Dermis microvascular lymphatic vessel endothelial cell (primary cell): ENCODE results near the gene CD248. TPM values are rescaled to one million over a fixed set of nuclear protein-coding genes. Genes with fewer than 3 reads are reported as not detected.
"Not testable (repeated sequence)": the region's sequence is repeated elsewhere in the genome, so short reads cannot be mapped to it uniquely, and the experiment has no call there.

Experiments used
- DNase-seq, 2 donors: peaks; one replicate each; pipeline versions ENCODE4 v3.0.0 to v3.0.0-alpha.2; 2010; ENCODE audit warnings: low read depth in 2 of 2
- total RNA-seq: library from RNA; depleted of rRNA; stranded (reverse); fragments of >200 nt; gene quantifications from 2 replicates; pipeline ENCODE4 v1.2.1, GENCODE V29; 2014

The CD248 gene
- total RNA-seq, 1 donor from 2014 or later = under 0.01 TPM

GRCh38 chr11:66329165-66329673 lies 12.4 kb upstream of the CD248 start:
- no peak for DNase-seq

GRCh38 chr11:66328302-66329144 lies 11.7 kb upstream of the CD248 start:
- DNase-seq = peak; percentile 44 to 68

- no peak for DNase-seq
These were observed 11.1 kb upstream of the CD248 start for GRCh38 chr11:66328031-66328301.

- DNase-seq = peak in 1 of 2 donors; percentile 17
These were observed 10.6 kb upstream of the CD248 start for GRCh38 chr11:66327171-66328030.

- no peak for DNase-seq
These were observed 9.6 kb upstream of the CD248 start for GRCh38 chr11:66326261-66327111.

- no peak for DNase-seq
These were observed 8.4 kb upstream of the CD248 start for GRCh38 chr11:66325263-66325671.

- no peak for DNase-seq
These were observed 7.8 kb upstream of the CD248 start for GRCh38 chr11:66324664-66325063.

GRCh38 chr11:66323684-66324083 lies 6.8 kb upstream of the CD248 start:
- DNase-seq = no peak

- no peak for DNase-seq
These were observed 6.0 kb upstream of the CD248 start for GRCh38 chr11:66322732-66323427.

- no peak for DNase-seq
These were observed 4.8 kb upstream of the CD248 start for GRCh38 chr11:66321606-66322005.

GRCh38 chr11:66320748-66321147 lies 3.9 kb upstream of the CD248 start:
- DNase-seq = not testable (repeated sequence)

- not testable (repeated sequence) for DNase-seq
These were observed 3.4 kb upstream of the CD248 start for GRCh38 chr11:66320289-66320688.

GRCh38 chr11:66318600-66318970 lies 1.7 kb upstream of the CD248 start:
- no peak for DNase-seq

- no peak for DNase-seq
These were observed 1.1 kb upstream of the CD248 start for GRCh38 chr11:66317723-66318599.

GRCh38 chr11:66317322-66317722 lies 478 bp upstream of the CD248 start:
- no peak for DNase-seq

- no peak for DNase-seq
These were observed 678 bp downstream of the CD248 start for GRCh38 chr11:66315921-66316811.

GRCh38 chr11:66315498-66315885 lies 1.4 kb downstream of the CD248 start:
- no peak for DNase-seq

GRCh38 chr11:66314561-66315497 lies 2.0 kb downstream of the CD248 start:
- DNase-seq = no peak
